Measurements from ENCODE around the gene SPTB. TPM values are rescaled to one million over a fixed set of nuclear protein-coding genes. Genes with fewer than 3 reads are reported as not detected.

The SPTB gene
- total RNA-seq, 1 experiment from 2014 or later = 0.43 TPM

DNA sequence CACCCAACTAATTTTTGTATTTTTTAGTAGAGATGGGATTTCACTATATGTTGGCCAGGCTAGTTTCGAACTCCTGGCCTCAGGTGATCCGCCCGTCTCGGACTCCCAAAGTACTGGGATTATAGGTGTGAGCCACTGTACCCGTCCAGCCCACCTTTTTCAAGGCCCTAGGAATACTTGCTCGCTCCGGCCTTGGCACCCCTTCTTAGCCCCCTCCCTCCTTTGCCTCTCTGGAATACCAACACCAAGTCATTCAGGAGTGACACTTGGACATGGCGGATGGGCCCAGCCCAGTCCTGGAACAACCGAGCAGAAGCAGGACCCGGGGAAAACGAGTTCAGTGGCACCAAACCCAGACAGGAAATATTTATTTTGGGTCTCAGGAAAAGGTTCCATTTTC is 146.4 kb downstream of the SPTB start:
- Histone ChIP-seq H3K9me3 (ENCODE audit: low read depth, low read length, poor library complexity, severe bottlenecking) (no peaks in the 10 kb centered on the region), H3K27me3 (replicated peaks; ENCODE audit: insufficient read depth, low read depth, low read length, poor library complexity) (no peaks in the 10 kb centered on the region), H3K4me3 (ENCODE audit: low read depth, low read length, poor library complexity, severe bottlenecking) (no peak overlapping the region), H3K4me1 (ENCODE audit: insufficient read depth, low read length, poor library complexity, severe bottlenecking) (no peaks in the 10 kb centered on the region), H3K36me3 (ENCODE audit: insufficient read depth, low read length, poor library complexity, severe bottlenecking) (peaks cover 33% of the 10 kb centered on the region), H3K27ac (ENCODE audit: low read depth, low read length, poor library complexity, severe bottlenecking) (no peak overlapping the region)
- TF ChIP-seq, protein P1, sequence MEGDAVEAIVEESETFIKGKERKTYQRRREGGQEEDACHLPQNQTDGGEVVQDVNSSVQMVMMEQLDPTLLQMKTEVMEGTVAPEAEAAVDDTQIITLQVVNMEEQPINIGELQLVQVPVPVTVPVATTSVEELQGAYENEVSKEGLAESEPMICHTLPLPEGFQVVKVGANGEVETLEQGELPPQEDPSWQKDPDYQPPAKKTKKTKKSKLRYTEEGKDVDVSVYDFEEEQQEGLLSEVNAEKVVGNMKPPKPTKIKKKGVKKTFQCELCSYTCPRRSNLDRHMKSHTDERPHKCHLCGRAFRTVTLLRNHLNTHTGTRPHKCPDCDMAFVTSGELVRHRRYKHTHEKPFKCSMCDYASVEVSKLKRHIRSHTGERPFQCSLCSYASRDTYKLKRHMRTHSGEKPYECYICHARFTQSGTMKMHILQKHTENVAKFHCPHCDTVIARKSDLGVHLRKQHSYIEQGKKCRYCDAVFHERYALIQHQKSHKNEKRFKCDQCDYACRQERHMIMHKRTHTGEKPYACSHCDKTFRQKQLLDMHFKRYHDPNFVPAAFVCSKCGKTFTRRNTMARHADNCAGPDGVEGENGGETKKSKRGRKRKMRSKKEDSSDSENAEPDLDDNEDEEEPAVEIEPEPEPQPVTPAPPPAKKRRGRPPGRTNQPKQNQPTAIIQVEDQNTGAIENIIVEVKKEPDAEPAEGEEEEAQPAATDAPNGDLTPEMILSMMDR (conservative IDR thresholded peaks at IDR 0.05; ENCODE audit: low read depth, low read length) = no peak
- no peak for TF ChIP-seq EZH2 (IDR thresholded peaks at IDR 0.05; ENCODE audit: borderline replicate concordance, low read depth, low read length, poor library complexity, severe bottlenecking)
- DNase-seq (ENCODE audit: low spot score) = no peak
- ChIA-PET POLR2A (ENCODE audit: low non-redundant PET) (no interaction called here), CTCF (no interaction called here)
- BruUV-seq (replicated peaks) = TSS peak; percentile 32
- intact Hi-C loops (cut with micrococcal nuclease; ENCODE audit: unreplicated experiment) = no loop called here

DNA sequence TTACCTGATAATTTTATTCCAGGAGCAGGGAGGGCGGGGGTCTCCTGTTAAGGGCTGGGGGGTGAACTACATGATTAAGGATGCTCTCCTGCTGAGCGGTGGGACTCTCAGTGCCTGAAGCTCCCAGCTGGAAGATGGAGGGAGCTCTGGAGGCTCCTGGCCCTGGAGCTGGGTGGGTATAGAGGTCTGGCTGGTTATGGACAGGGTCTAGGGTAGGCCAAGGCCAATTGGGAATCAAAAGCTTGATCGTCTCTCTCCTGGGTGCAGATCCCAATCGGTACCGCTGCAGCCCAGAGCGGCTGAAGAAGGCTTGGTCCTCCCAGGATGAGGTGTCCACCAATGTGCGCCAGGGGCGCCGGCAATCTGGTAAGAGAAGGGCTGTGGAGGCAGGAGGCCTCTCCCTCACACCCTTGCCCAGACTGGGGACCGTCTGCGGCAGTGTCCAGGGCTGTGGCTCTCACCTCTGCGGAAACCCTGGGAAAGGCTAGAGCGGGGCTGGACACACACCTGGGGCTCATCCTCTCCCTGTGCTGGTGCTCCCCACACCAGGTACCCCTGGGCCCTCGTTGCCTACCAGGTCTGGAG is 147.1 kb downstream of the SPTB start:
- peaks cover 35% of the 10 kb centered on the region for H3K36me3 ChIP-seq (ENCODE audit: insufficient read depth, low read length, poor library complexity, severe bottlenecking)
- no peak for DNase-seq (ENCODE audit: low spot score)
- H3K27ac ChIP-seq (ENCODE audit: low read depth, low read length, poor library complexity, severe bottlenecking) = no peak overlapping the region
- no TSS peak for BruUV-seq (replicated peaks)
- ChIA-PET CTCF (no interaction called here), POLR2A (ENCODE audit: low non-redundant PET) (no interaction called here)
- no peaks in the 10 kb centered on the region for H3K27me3 ChIP-seq (replicated peaks; ENCODE audit: insufficient read depth, low read depth, low read length, poor library complexity)
- H3K4me1 ChIP-seq (ENCODE audit: insufficient read depth, low read length, poor library complexity, severe bottlenecking) = no peaks in the 10 kb centered on the region
- TF ChIP-seq, protein P1 (conservative IDR thresholded peaks at IDR 0.05; ENCODE audit: low read depth, low read length) = no peak
- no peak for TF ChIP-seq EZH2 (IDR thresholded peaks at IDR 0.05; ENCODE audit: borderline replicate concordance, low read depth, low read length, poor library complexity, severe bottlenecking)
- no peak overlapping the region for H3K4me3 ChIP-seq (ENCODE audit: low read depth, low read length, poor library complexity, severe bottlenecking)
- intact Hi-C loops (cut with micrococcal nuclease; ENCODE audit: unreplicated experiment) = no loop called here
- H3K9me3 ChIP-seq (ENCODE audit: low read depth, low read length, poor library complexity, severe bottlenecking) = no peaks in the 10 kb centered on the region

DNA sequence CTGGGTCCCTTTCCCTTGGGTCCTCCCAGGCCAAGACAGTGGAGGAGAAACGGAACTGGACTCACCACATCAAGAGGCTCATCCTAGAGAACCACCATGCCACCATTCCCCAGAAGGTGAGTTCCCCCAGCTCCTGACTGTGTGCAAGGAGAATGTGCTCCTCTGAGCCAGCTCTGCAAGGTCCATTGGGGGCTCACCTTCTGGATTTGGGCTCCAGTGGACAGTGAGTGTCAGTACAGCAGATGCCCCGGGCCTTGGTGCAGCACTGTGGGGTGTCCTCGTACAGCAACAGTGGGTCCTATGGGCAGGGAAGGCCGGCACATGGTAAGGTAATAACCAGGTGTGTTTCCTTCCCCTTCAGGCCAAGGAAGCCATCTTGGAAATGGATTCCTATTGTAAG is 147.6 kb downstream of the SPTB start:
- intact Hi-C loops (cut with micrococcal nuclease; ENCODE audit: unreplicated experiment) = no loop called here
- BruUV-seq (replicated peaks) = no TSS peak
- POLR2A ChIA-PET (ENCODE audit: low non-redundant PET) = no interaction called here
- Histone ChIP-seq H3K27me3 (replicated peaks; ENCODE audit: insufficient read depth, low read depth, low read length, poor library complexity) (no peaks in the 10 kb centered on the region), H3K36me3 (ENCODE audit: insufficient read depth, low read length, poor library complexity, severe bottlenecking) (peaks cover 37% of the 10 kb centered on the region), H3K4me3 (ENCODE audit: low read depth, low read length, poor library complexity, severe bottlenecking) (no peak overlapping the region), H3K9me3 (ENCODE audit: low read depth, low read length, poor library complexity, severe bottlenecking) (no peaks in the 10 kb centered on the region), H3K4me1 (ENCODE audit: insufficient read depth, low read length, poor library complexity, severe bottlenecking) (no peaks in the 10 kb centered on the region), H3K27ac (ENCODE audit: low read depth, low read length, poor library complexity, severe bottlenecking) (no peak overlapping the region)
- TF ChIP-seq EZH2 (IDR thresholded peaks at IDR 0.05; ENCODE audit: borderline replicate concordance, low read depth, low read length, poor library complexity, severe bottlenecking) = no peak
- TF ChIP-seq, protein P1 (conservative IDR thresholded peaks at IDR 0.05; ENCODE audit: low read depth, low read length) = no peak
- no peak for DNase-seq (ENCODE audit: low spot score)
- CTCF ChIA-PET = no interaction called here
